ENCODE data around the gene CCR3. TPM values are rescaled to one million over a fixed set of nuclear protein-coding genes. Genes with fewer than 3 reads are reported as not detected.

Gene CCR3
- total RNA-seq, 2 donors from 2014 or later: not detected

GRCh38 chr3:46209746-46210470 is 32.4 kb upstream of the CCR3 start:
- H3K27me3 ChIP-seq: no peaks in the 10 kb centered on the region
- ATAC-seq (no peak), DNase-seq (no peak)
- no peak overlapping the region for H3K27ac ChIP-seq
- no peak for TF ChIP-seq CTCF (IDR thresholded peaks at IDR 0.05)
- TF ChIP-seq POLR2A (IDR thresholded peaks at IDR 0.05): no peak
- H3K36me3 ChIP-seq (replicated peaks in 1 of 2; ENCODE audit: insufficient read depth in 1 of 2, low read depth in 2 of 2): no peaks in the 10 kb centered on the region
- no peaks in the 10 kb centered on the region for H3K4me1 ChIP-seq
- intact Hi-C loops (cut with DNase I): no loop called here
- 69 to 78% methylated on average over 3 of the region's 3 CpGs for WGBS, 2 donors
- no peaks in the 10 kb centered on the region for H3K9me3 ChIP-seq
- no peak overlapping the region for H3K4me3 ChIP-seq

- Histone ChIP-seq H3K27me3 (no peaks in the 10 kb centered on the region), H3K4me1 (peaks cover 4% of the 10 kb centered on the region), H3K27ac (no peak overlapping the region), H3K4me3 (no peak overlapping the region), H3K36me3 (replicated peaks in 1 of 2; ENCODE audit: insufficient read depth in 1 of 2, low read depth in 2 of 2) (no peaks in the 10 kb centered on the region), H3K9me3 (no peaks in the 10 kb centered on the region)
- TF ChIP-seq POLR2A (IDR thresholded peaks at IDR 0.05) (no peak), CTCF (IDR thresholded peaks at IDR 0.05) (no peak)
- 64 to 66% methylated on average over 6 of the region's 6 CpGs for WGBS, 2 donors
- intact Hi-C loops (cut with DNase I): no loop called here
- DNase-seq (no peak), ATAC-seq (no peak)
Observed at GRCh38 chr3:46212101-46212500, 30.2 kb upstream of the CCR3 start.

- peaks cover 4% of the 10 kb centered on the region for H3K4me1 ChIP-seq
- no peak for ATAC-seq
- WGBS, 2 donors: 51 to 67% methylated on average over 4 of the region's 4 CpGs
- DNase-seq: no peak
- no peak overlapping the region for H3K27ac ChIP-seq
- no peak overlapping the region for H3K4me3 ChIP-seq
- H3K27me3 ChIP-seq: no peaks in the 10 kb centered on the region
- no peak for TF ChIP-seq POLR2A (IDR thresholded peaks at IDR 0.05)
- no peak for TF ChIP-seq CTCF (IDR thresholded peaks at IDR 0.05)
- H3K9me3 ChIP-seq: no peaks in the 10 kb centered on the region
- H3K36me3 ChIP-seq (replicated peaks in 1 of 2; ENCODE audit: insufficient read depth in 1 of 2, low read depth in 2 of 2): no peaks in the 10 kb centered on the region
- intact Hi-C loops (cut with DNase I): no loop called here
Observed at GRCh38 chr3:46213201-46213600, 29.1 kb upstream of the CCR3 start.

GRCh38 chr3:46214751-46215352 is 27.4 kb upstream of the CCR3 start:
- peak in 1 of 4 donors; percentile 5 for DNase-seq
- TF ChIP-seq POLR2A (IDR thresholded peaks at IDR 0.05): no peak
- TF ChIP-seq CTCF (IDR thresholded peaks at IDR 0.05): no peak
- Histone ChIP-seq H3K36me3 (replicated peaks in 1 of 2; ENCODE audit: insufficient read depth in 1 of 2, low read depth in 2 of 2) (no peaks in the 10 kb centered on the region), H3K27ac (no peak overlapping the region), H3K4me1 (peaks cover 4% of the 10 kb centered on the region), H3K4me3 (no peak overlapping the region), H3K9me3 (no peaks in the 10 kb centered on the region), H3K27me3 (no peaks in the 10 kb centered on the region)
- WGBS, 2 donors: 63 to 68% methylated on average over 1 of the region's 1 CpG
- ATAC-seq: no peak
- intact Hi-C loops (cut with DNase I): no loop called here

All from body of pancreas (tissue), 4 donors.